Endodermal cell (in vitro differentiated cells): Measurements from ENCODE around the gene AVPR1B. TPM values are rescaled to one million over a fixed set of nuclear protein-coding genes. Genes with fewer than 3 reads are reported as not detected.

ENCODE experiments used
- DNase-seq: peaks from one replicate; pipeline ENCODE4 v3.0.0-alpha.2; 2017
- H3K27ac ChIP-seq: 2 replicates; pipeline ENCODE4 v1.5.1; 2013; ENCODE audit warnings: mild to moderate bottlenecking, low read depth, low read length, moderate library complexity
- H3K27me3 ChIP-seq: 2 replicates; pipeline ENCODE4 v1.6.1; 2013; ENCODE audit warnings: mild to moderate bottlenecking, low read length, moderate library complexity; ENCODE audit not compliant: insufficient read depth, control insufficient read depth, poor library complexity, severe bottlenecking
- H3K36me3 ChIP-seq: 2 replicates; pipeline ENCODE4 v1.7.0; 2013; ENCODE audit warnings: mild to moderate bottlenecking, low read length, moderate library complexity; ENCODE audit not compliant: control insufficient read depth, insufficient read depth
- H3K4me1 ChIP-seq: one replicate; pipeline ENCODE4 v1.7.0; 2013; ENCODE audit warnings: low read length; ENCODE audit not compliant: control insufficient read depth, insufficient read depth
- H3K4me3 ChIP-seq: 2 replicates; pipeline ENCODE4 v1.5.1; 2013; ENCODE audit warnings: mild to moderate bottlenecking, low read length, moderate library complexity
- H3K9ac ChIP-seq: 2 replicates; pipeline ENCODE4 v1.6.1; 2013; ENCODE audit warnings: mild to moderate bottlenecking, low read length, moderate library complexity; ENCODE audit not compliant: poor library complexity, severe bottlenecking; ENCODE audit errors: extremely low read depth
- H3K9me3 ChIP-seq: 2 replicates; pipeline ENCODE4 v1.6.1; 2013; ENCODE audit warnings: mild to moderate bottlenecking, low read length, moderate library complexity; ENCODE audit not compliant: control insufficient read depth
- H3K27ac Mint-ChIP-seq: 2 replicates; pipeline ENCODE4 v1.8.0; 2020; ENCODE audit warnings: mixed read lengths
- H3K27me3 Mint-ChIP-seq: 2 replicates; pipeline ENCODE4 v1.8.0; 2021; ENCODE audit warnings: mild to moderate bottlenecking, mixed read lengths; ENCODE audit not compliant: insufficient read depth
- H3K36me3 Mint-ChIP-seq: 2 replicates; pipeline ENCODE4 v1.8.0; 2020; ENCODE audit warnings: low read depth, mixed read lengths
- H3K4me1 Mint-ChIP-seq: 2 replicates; pipeline ENCODE4 v1.8.0; 2020; ENCODE audit warnings: mixed read lengths
- H3K4me3 Mint-ChIP-seq: 2 replicates; pipeline ENCODE4 v1.8.0; 2020; ENCODE audit warnings: mild to moderate bottlenecking, moderate library complexity, mixed read lengths
- H3K9me3 Mint-ChIP-seq: 2 replicates; pipeline ENCODE4 v1.8.0; 2020; ENCODE audit warnings: mild to moderate bottlenecking, mixed read lengths
- WGBS, 2 experiments: methylation state at CpG; one replicate each; pipeline versions ENCODE4 v1.1.5 to v1.1.7; 2013; ENCODE audit warnings: missing lambda C conversion rate in 2 of 2, mixed read lengths in 1 of 2; ENCODE audit not compliant: insufficient coverage in 1 of 2, insufficient read length in 1 of 2; 5-methylcytosine and 5-hydroxymethylcytosine counted together
- total RNA-seq, 2 donors: library from RNA; stranded (reverse); fragmentation: NEBNext Ultra II Directional in 1 of 2; extraction: Animal tissue kit (Norgen Biotek cat#: 25700) in 1 of 2; gene quantifications; 2 replicates in 1 of 2; 3 replicates in 1 of 2; pipeline ENCODE4 v1.2.1, GENCODE V29; 2021
- TF ChIP-seq, protein P1 (sequence below): fragments of 200-600 bp; sonication (generic); conservative IDR thresholded peaks from 2 replicates; pipeline ENCODE4 v1.5.0; 2021; ENCODE audit warnings: antibody characterized with exemption, mild to moderate bottlenecking

The AVPR1B gene
- total RNA-seq, 2 donors from 2014 or later = 0.11 TPM; not detected in 1

DNA sequence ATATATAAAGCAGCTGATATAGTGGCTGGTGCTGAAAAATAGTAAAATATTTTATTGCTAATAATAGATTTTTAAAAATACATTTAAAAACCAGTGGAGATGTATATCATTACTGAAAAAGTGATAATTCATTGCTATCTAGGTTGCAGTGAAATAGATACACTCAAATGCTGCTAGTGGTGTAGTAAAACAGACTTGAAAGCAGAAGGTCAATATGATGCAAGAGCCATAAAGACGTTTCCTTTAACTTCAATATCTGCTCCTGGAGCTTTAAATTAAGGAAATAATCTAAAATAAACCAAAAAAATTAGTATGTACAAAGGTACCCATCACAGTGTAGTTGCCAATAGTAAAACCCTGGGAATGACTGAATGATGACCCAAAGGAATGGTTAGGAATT is 38.1 kb downstream of the AVPR1B start:
- Histone ChIP-seq H3K4me1 (no peaks in the 10 kb centered on the region), H3K27me3 (no peaks in the 10 kb centered on the region), H3K4me3 (no peak overlapping the region), H3K9ac (no peak overlapping the region), H3K36me3 (no peaks in the 10 kb centered on the region), H3K27ac (no peak overlapping the region), H3K9me3 (no peaks in the 10 kb centered on the region)
- WGBS, 2 experiments = 90% methylated on average over 1 of the region's 1 CpG; no CpG with 5 or more reads in 1 of the 2 experiments
- DNase-seq = no peak
- H3K4me3 Mint-ChIP-seq = no peak overlapping the region
- H3K36me3 Mint-ChIP-seq = no peaks in the 10 kb centered on the region
- no peaks in the 10 kb centered on the region for H3K9me3 Mint-ChIP-seq
- H3K27me3 Mint-ChIP-seq = no peaks in the 10 kb centered on the region
- TF ChIP-seq, protein P1, sequence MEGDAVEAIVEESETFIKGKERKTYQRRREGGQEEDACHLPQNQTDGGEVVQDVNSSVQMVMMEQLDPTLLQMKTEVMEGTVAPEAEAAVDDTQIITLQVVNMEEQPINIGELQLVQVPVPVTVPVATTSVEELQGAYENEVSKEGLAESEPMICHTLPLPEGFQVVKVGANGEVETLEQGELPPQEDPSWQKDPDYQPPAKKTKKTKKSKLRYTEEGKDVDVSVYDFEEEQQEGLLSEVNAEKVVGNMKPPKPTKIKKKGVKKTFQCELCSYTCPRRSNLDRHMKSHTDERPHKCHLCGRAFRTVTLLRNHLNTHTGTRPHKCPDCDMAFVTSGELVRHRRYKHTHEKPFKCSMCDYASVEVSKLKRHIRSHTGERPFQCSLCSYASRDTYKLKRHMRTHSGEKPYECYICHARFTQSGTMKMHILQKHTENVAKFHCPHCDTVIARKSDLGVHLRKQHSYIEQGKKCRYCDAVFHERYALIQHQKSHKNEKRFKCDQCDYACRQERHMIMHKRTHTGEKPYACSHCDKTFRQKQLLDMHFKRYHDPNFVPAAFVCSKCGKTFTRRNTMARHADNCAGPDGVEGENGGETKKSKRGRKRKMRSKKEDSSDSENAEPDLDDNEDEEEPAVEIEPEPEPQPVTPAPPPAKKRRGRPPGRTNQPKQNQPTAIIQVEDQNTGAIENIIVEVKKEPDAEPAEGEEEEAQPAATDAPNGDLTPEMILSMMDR = no peak
- no peak overlapping the region for H3K27ac Mint-ChIP-seq
- peaks cover 12% of the 10 kb centered on the region for H3K4me1 Mint-ChIP-seq

- Histone ChIP-seq H3K27me3 (no peaks in the 10 kb centered on the region), H3K4me1 (no peaks in the 10 kb centered on the region), H3K9ac (no peak overlapping the region), H3K27ac (no peak overlapping the region), H3K36me3 (no peaks in the 10 kb centered on the region), H3K9me3 (no peaks in the 10 kb centered on the region), H3K4me3 (no peak overlapping the region)
- Mint-ChIP-seq H3K27ac (peak overlapping the region; percentile 20), H3K4me3 (no peak overlapping the region), H3K4me1 (peaks cover 15% of the 10 kb centered on the region), H3K9me3 (no peaks in the 10 kb centered on the region), H3K27me3 (no peaks in the 10 kb centered on the region), H3K36me3 (no peaks in the 10 kb centered on the region)
- peak; percentile 61 for DNase-seq
- 82% methylated on average over 11 of the region's 11 CpGs for WGBS, 2 experiments
- TF ChIP-seq, protein P1 = no peak
These were observed 41.1 kb downstream of the AVPR1B start for GRCh38 chr1:206075786-206076755.

- Histone ChIP-seq H3K27me3 (no peaks in the 10 kb centered on the region), H3K9ac (no peak overlapping the region), H3K27ac (no peak overlapping the region), H3K36me3 (no peaks in the 10 kb centered on the region), H3K4me3 (no peak overlapping the region), H3K9me3 (no peaks in the 10 kb centered on the region), H3K4me1 (no peaks in the 10 kb centered on the region)
- peak; percentile 71 for DNase-seq
- H3K27ac Mint-ChIP-seq = no peak overlapping the region
- no peak overlapping the region for H3K4me3 Mint-ChIP-seq
- H3K36me3 Mint-ChIP-seq = no peaks in the 10 kb centered on the region
- no peaks in the 10 kb centered on the region for H3K27me3 Mint-ChIP-seq
- WGBS, 2 experiments = 67 to 75% methylated on average over 2 to 3 of the region's 3 CpGs
- TF ChIP-seq, protein P1 = peak; percentile 42
- peaks cover 15% of the 10 kb centered on the region for H3K4me1 Mint-ChIP-seq
- no peaks in the 10 kb centered on the region for H3K9me3 Mint-ChIP-seq
These were observed 42.3 kb downstream of the AVPR1B start for GRCh38 chr1:206074839-206075238.
